KMS-11 (cell line): ENCODE measurements around the gene KLHL6.

Experiments used
- H2AFZ ChIP-seq: fragments of 200-600 bp; sonication (generic); 2 replicates; pipeline ENCODE4 v1.6.1; 2016; ENCODE audit warnings: antibody characterized with exemption, mixed run types, low read depth
- H3K27ac ChIP-seq: fragments of 200-600 bp; sonication (generic); 2 replicates; pipeline ENCODE4 v1.6.1; 2016; ENCODE audit warnings: mild to moderate bottlenecking, mixed run types
- H3K27me3 ChIP-seq: fragments of 200-600 bp; sonication (generic); 2 replicates; pipeline ENCODE4 v1.6.1; 2017; ENCODE audit warnings: mild to moderate bottlenecking, low read depth, mixed run types, moderate library complexity; ENCODE audit not compliant: insufficient read depth
- H3K36me3 ChIP-seq: fragments of 200-600 bp; sonication (generic); 2 replicates; pipeline ENCODE4 v1.6.1; 2017; ENCODE audit warnings: mild to moderate bottlenecking, mixed run types; ENCODE audit not compliant: insufficient read depth
- H3K4me1 ChIP-seq: fragments of 200-600 bp; sonication (generic); 2 replicates; pipeline ENCODE4 v1.6.1; 2016; ENCODE audit warnings: mild to moderate bottlenecking, low read depth, mixed run types; ENCODE audit not compliant: poor library complexity, severe bottlenecking
- H3K4me2 ChIP-seq: fragments of 200-600 bp; sonication (generic); 2 replicates; pipeline ENCODE4 v1.7.0; 2016; ENCODE audit warnings: mild to moderate bottlenecking, mixed run types
- H3K4me3 ChIP-seq: fragments of 200-600 bp; sonication (generic); IDR thresholded peaks from 2 replicates; pipeline ENCODE4 v1.6.1; 2017; ENCODE audit warnings: low read depth, low read length, mixed read lengths; ENCODE audit not compliant: insufficient read depth
- H3K79me2 ChIP-seq: fragments of 200-600 bp; sonication (generic); 2 replicates; pipeline ENCODE4 v1.6.1; 2016; ENCODE audit warnings: low read depth, mixed run types; ENCODE audit not compliant: insufficient read depth
- H3K9ac ChIP-seq: fragments of 200-600 bp; sonication (generic); 2 replicates; pipeline ENCODE4 v1.6.1; 2016; ENCODE audit warnings: mild to moderate bottlenecking, mixed run types
- H4K20me1 ChIP-seq: fragments of 200-600 bp; sonication (generic); 2 replicates; pipeline ENCODE4 v1.6.1; 2016; ENCODE audit warnings: mild to moderate bottlenecking, mixed run types; ENCODE audit not compliant: insufficient read depth
- CTCF ChIP-seq: fragments of 200-600 bp; sonication (generic); conservative IDR thresholded peaks from 2 replicates; pipeline ENCODE4 v1.6.1; 2017; ENCODE audit warnings: low read depth, mild to moderate bottlenecking, antibody characterized with exemption, low read length, moderate library complexity, mixed read lengths

Gene KLHL6

GRCh38 chr3:183584914-183585280, 29.4 kb upstream of the KLHL6 start:
- H3K4me1 ChIP-seq, result no peaks in the 10 kb centered on the region
- TF ChIP-seq CTCF, result no peak
- no peak overlapping the region for H3K4me3 ChIP-seq
- H3K79me2 ChIP-seq, result no peaks in the 10 kb centered on the region
- H4K20me1 ChIP-seq, result no peaks in the 10 kb centered on the region
- no peaks in the 10 kb centered on the region for H3K27me3 ChIP-seq
- H2AFZ ChIP-seq, result no peak overlapping the region
- H3K9ac ChIP-seq, result no peak overlapping the region
- H3K36me3 ChIP-seq, result no peaks in the 10 kb centered on the region
- H3K4me2 ChIP-seq, result no peak overlapping the region
- no peak overlapping the region for H3K27ac ChIP-seq

- Histone ChIP-seq H3K4me1 (no peaks in the 10 kb centered on the region), H3K27me3 (no peaks in the 10 kb centered on the region), H3K9ac (no peak overlapping the region), H2AFZ (no peak overlapping the region), H3K36me3 (no peaks in the 10 kb centered on the region), H4K20me1 (no peaks in the 10 kb centered on the region), H3K4me3 (no peak overlapping the region), H3K27ac (no peak overlapping the region), H3K4me2 (no peak overlapping the region), H3K79me2 (no peaks in the 10 kb centered on the region)
- TF ChIP-seq CTCF, result no peak
Observed at GRCh38 chr3:183584246-183584913, 28.9 kb upstream of the KLHL6 start.

- no peak overlapping the region for H3K4me3 ChIP-seq
- H3K27me3 ChIP-seq, result no peaks in the 10 kb centered on the region
- no peak overlapping the region for H3K9ac ChIP-seq
- H3K79me2 ChIP-seq, result no peaks in the 10 kb centered on the region
- no peak overlapping the region for H3K4me2 ChIP-seq
- no peaks in the 10 kb centered on the region for H4K20me1 ChIP-seq
- H3K36me3 ChIP-seq, result no peaks in the 10 kb centered on the region
- H2AFZ ChIP-seq, result no peak overlapping the region
- no peaks in the 10 kb centered on the region for H3K4me1 ChIP-seq
- no peak for TF ChIP-seq CTCF
- H3K27ac ChIP-seq, result no peak overlapping the region
Observed at GRCh38 chr3:183583331-183584245, 28.1 kb upstream of the KLHL6 start.

GRCh38 chr3:183582161-183582560, 26.7 kb upstream of the KLHL6 start:
- H2AFZ ChIP-seq, result no peak overlapping the region
- no peak overlapping the region for H3K27ac ChIP-seq
- H4K20me1 ChIP-seq, result no peaks in the 10 kb centered on the region
- no peak overlapping the region for H3K4me2 ChIP-seq
- no peaks in the 10 kb centered on the region for H3K27me3 ChIP-seq
- H3K36me3 ChIP-seq, result no peaks in the 10 kb centered on the region
- no peak overlapping the region for H3K4me3 ChIP-seq
- no peak for TF ChIP-seq CTCF
- no peaks in the 10 kb centered on the region for H3K4me1 ChIP-seq
- no peaks in the 10 kb centered on the region for H3K79me2 ChIP-seq
- H3K9ac ChIP-seq, result no peak overlapping the region
